Smooth muscle cell (in vitro differentiated cells): ENCODE data around the gene ZNF784. TPM values are rescaled to one million over a fixed set of nuclear protein-coding genes. Genes with fewer than 3 reads are reported as not detected.

Experiments used
- DNase-seq: peaks from one replicate; lab custom pipeline; 2025; ENCODE audit not compliant: unreplicated experiment; lab: John Stamatoyannopoulos, UW
- H2AFZ ChIP-seq: fragments of 200-600 bp; sonication (generic); 2 replicates; pipeline ENCODE4 v1.6.0; 2016; ENCODE audit warnings: antibody characterized with exemption, low read depth, mild to moderate bottlenecking
- H3F3A ChIP-seq: fragments of 200-600 bp; sonication (generic); 2 replicates; pipeline ENCODE4 v1.6.0; 2017; ENCODE audit warnings: antibody characterized with exemption, low read depth
- H3K27ac ChIP-seq: fragments of 200-600 bp; sonication (generic); 2 replicates; pipeline ENCODE4 v1.5.1; 2016; ENCODE audit warnings: low read depth, mild to moderate bottlenecking
- H3K27me3 ChIP-seq: fragments of 200-600 bp; sonication (generic); 2 replicates; pipeline ENCODE4 v1.6.1; 2016; ENCODE audit warnings: low read depth, mild to moderate bottlenecking
- H3K36me3 ChIP-seq: fragments of 200-600 bp; sonication (generic); 2 replicates; pipeline ENCODE4 v1.5.1; 2016; ENCODE audit warnings: low read depth
- H3K4me1 ChIP-seq: fragments of 200-600 bp; sonication (generic); 2 replicates; pipeline ENCODE4 v1.5.1; 2016; ENCODE audit warnings: low read depth
- H3K4me2 ChIP-seq: fragments of 200-600 bp; sonication (generic); 2 replicates; pipeline ENCODE4 v1.6.0; 2016; ENCODE audit warnings: mild to moderate bottlenecking
- H3K4me3 ChIP-seq: fragments of 200-600 bp; sonication (generic); 2 replicates; pipeline ENCODE4 v1.5.1; 2016; ENCODE audit warnings: mild to moderate bottlenecking
- H3K79me2 ChIP-seq: fragments of 200-600 bp; sonication (generic); 2 replicates; pipeline ENCODE4 v1.6.0; 2016; ENCODE audit warnings: low read depth, mild to moderate bottlenecking
- H3K9ac ChIP-seq: fragments of 200-600 bp; sonication (generic); 2 replicates; pipeline ENCODE4 v1.6.0; 2016; ENCODE audit warnings: low read depth
- H3K9me3 ChIP-seq: fragments of 200-600 bp; sonication (generic); replicated peaks from 2 replicates; pipeline ENCODE4 v1.5.1; 2016; ENCODE audit warnings: low read depth
- H4K20me1 ChIP-seq: fragments of 200-600 bp; sonication (generic); 2 replicates; pipeline ENCODE4 v1.6.0; 2016; ENCODE audit warnings: low read depth
- CTCF ChIP-seq: fragments of 200-600 bp; sonication (generic); IDR thresholded peaks from 2 replicates; pipeline ENCODE4 v1.5.1; 2017; ENCODE audit warnings: borderline replicate concordance, mild to moderate bottlenecking, antibody characterized with exemption; ENCODE audit not compliant: insufficient read depth, poor library complexity, severe bottlenecking
- WGBS: methylation state at CpG from one replicate; pipeline ENCODE4 v1.1.7; 2016; ENCODE audit warnings: low lambda C conversion rate; 5-methylcytosine and 5-hydroxymethylcytosine counted together
- polyA plus RNA-seq: library from polyadenylated mRNA; unstranded; fragments of >200 nt; fragmentation: Nextera tagmentation; extraction: Ambion mirVana; gene quantifications from 2 replicates; pipeline ENCODE4 v1.2.1, GENCODE V29; 2016
- total RNA-seq: library from RNA; depleted of rRNA; stranded (reverse); fragments of >200 nt; gene quantifications from 2 replicates; pipeline ENCODE4 v1.2.3, GENCODE V29; 2014

ZNF784 gene
- total and polyA plus RNA-seq, 2 experiments from 2014 or later, result 3.1 to 7.3 TPM

DNA sequence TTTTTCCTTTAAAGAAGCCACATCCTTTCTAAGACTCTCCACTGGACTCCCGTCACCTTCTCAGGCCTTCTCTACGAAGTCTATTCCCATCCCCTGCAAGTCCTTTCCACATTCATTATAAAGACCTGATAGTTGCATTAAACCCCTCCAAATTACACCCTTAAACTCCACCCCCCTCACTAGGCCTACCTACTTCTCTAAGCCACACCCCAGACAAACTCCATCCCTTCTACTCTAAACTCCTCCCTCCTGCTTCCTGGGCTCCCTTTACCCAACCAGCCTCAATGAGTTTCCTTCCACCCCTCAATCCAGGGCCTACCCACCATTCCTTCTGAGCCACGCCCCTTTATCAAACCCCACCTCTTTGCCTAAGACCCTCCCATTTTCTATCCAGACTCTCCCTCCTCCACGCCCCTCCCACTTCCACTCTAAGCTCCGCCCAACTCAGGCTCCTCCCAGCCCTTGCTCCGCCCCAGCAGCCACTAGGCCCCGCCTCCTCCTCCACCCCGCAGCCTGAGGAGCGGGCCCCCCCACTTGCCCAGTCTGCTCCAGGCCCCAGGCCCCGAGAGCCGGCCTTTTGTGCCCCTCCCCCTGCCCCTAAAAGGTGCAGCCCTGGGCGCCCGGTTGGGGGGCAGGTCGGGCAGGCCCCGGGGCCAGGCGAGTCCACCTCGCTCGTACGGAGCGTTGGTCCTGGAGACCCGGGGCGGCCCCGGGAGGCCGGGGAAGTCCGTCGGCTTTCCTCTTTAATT is 25.5 kb downstream of the ZNF784 start:
- peak overlapping the region; percentile 96 for H3K27ac ChIP-seq
- no peaks in the 10 kb centered on the region for H3K27me3 ChIP-seq
- no peaks in the 10 kb centered on the region for H3K36me3 ChIP-seq
- peak overlapping the region; percentile 67 for H2AFZ ChIP-seq
- H3K4me2 ChIP-seq, result peak overlapping the region; percentile 78
- H3K79me2 ChIP-seq, result no peaks in the 10 kb centered on the region
- no peaks in the 10 kb centered on the region for H3K9me3 ChIP-seq
- peak overlapping the region; percentile 96 for H3K9ac ChIP-seq
- no peaks in the 10 kb centered on the region for H4K20me1 ChIP-seq
- no peak for TF ChIP-seq CTCF
- H3F3A ChIP-seq, result peaks cover 9% of the 10 kb centered on the region
- 11% methylated on average over 22 of the region's 26 CpGs for WGBS
- peaks cover 6% of the 10 kb centered on the region for H3K4me1 ChIP-seq
- H3K4me3 ChIP-seq, result peak overlapping the region; percentile 94
- DNase-seq, result peak; percentile 91

DNA sequence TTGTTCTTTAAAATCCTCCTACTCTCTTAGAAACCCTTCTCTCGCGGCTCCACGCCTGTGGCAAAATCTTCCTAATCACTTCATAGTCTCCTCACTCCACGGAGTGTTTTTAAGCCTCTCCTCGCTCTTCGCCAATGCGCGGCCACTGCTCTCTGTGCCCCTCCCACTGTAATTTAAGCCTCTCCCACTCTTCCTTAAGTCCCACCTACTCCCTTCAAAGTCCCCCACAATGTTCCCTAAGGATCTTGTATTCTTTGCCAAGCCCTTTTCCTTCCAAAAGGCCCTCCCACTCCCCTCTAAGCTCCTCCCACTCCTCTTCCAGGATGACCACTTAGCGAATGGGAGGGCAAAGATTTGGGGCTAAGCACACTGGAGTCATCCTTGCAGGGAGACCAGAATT is 26.3 kb downstream of the ZNF784 start:
- Histone ChIP-seq H3K27ac (no peak overlapping the region), H4K20me1 (no peaks in the 10 kb centered on the region), H2AFZ (no peak overlapping the region), H3F3A (peaks cover 9% of the 10 kb centered on the region), H3K4me2 (peak overlapping the region; percentile 78), H3K4me3 (no peak overlapping the region), H3K36me3 (no peaks in the 10 kb centered on the region), H3K9ac (no peak overlapping the region), H3K27me3 (no peaks in the 10 kb centered on the region), H3K4me1 (peaks cover 6% of the 10 kb centered on the region), H3K79me2 (no peaks in the 10 kb centered on the region), H3K9me3 (no peaks in the 10 kb centered on the region)
- no peak for TF ChIP-seq CTCF
- 82% methylated on average over 9 of the region's 9 CpGs for WGBS
- DNase-seq, result no peak

DNA sequence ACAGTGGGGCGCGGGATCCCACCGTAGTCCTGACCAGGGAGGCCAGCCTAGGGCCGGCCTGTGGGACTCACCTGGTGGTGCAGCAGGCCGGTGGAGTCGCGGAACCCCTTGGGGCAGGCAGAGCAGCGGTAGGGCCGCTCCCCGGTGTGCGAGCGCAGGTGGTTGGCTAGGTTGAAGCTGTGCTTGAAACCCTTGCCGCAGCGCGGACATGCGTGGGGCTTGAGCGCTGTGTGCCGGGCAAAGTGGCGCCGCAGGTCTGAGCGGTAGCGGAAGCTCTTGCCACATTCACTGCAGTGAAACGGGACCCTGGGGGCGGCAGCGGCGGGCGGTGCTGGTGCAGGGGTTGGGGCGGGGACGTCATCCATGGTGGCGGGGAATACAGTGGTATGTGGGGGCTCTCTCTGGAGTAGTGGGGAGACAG is 26.9 kb downstream of the ZNF784 start:
- no peak for DNase-seq
- Histone ChIP-seq H3K27me3 (no peaks in the 10 kb centered on the region), H3K9ac (no peak overlapping the region), H3K36me3 (no peaks in the 10 kb centered on the region), H3K4me1 (peaks cover 6% of the 10 kb centered on the region), H3K4me3 (no peak overlapping the region), H3K27ac (no peak overlapping the region), H2AFZ (no peak overlapping the region), H3K9me3 (no peaks in the 10 kb centered on the region), H4K20me1 (no peaks in the 10 kb centered on the region), H3K4me2 (no peak overlapping the region), H3F3A (peaks cover 9% of the 10 kb centered on the region), H3K79me2 (no peaks in the 10 kb centered on the region)
- WGBS, result 97% methylated on average over 23 of the region's 30 CpGs
- TF ChIP-seq CTCF, result no peak

DNA sequence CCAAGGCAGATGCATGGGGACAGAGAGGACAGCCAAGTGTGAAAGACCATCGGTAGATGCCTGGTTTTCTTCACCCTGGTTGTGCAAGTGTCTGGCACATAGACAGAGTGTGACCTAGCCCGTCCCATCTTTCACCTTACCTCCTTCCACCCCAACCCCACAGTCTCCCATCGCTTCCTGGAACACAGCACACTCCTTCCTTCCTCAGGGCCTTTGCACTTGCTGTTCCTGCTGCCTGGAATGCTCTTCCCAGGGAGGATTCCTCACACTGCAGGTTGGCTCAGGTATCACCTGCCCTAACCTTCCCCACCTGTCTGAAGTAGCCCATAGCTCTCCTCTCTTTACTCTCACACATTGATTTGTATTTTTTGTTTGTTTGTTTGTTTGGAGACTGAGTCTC is 28.1 kb downstream of the ZNF784 start:
- H3K27ac ChIP-seq, result no peak overlapping the region
- WGBS, result 100% methylated on average over 3 of the region's 3 CpGs
- H4K20me1 ChIP-seq, result no peaks in the 10 kb centered on the region
- H3F3A ChIP-seq, result peaks cover 7% of the 10 kb centered on the region
- no peak for DNase-seq
- no peak overlapping the region for H3K4me3 ChIP-seq
- no peaks in the 10 kb centered on the region for H3K9me3 ChIP-seq
- H3K4me2 ChIP-seq, result no peak overlapping the region
- H3K36me3 ChIP-seq, result no peaks in the 10 kb centered on the region
- no peak overlapping the region for H3K9ac ChIP-seq
- no peaks in the 10 kb centered on the region for H3K79me2 ChIP-seq
- H3K27me3 ChIP-seq, result no peaks in the 10 kb centered on the region
- H2AFZ ChIP-seq, result no peak overlapping the region
- H3K4me1 ChIP-seq, result peaks cover 6% of the 10 kb centered on the region
- no peak for TF ChIP-seq CTCF
